Astrocyte (in vitro differentiated cells and primary cell): ENCODE measurements around the gene SH3RF1. TPM values are rescaled to one million over a fixed set of nuclear protein-coding genes. Genes with fewer than 3 reads are reported as not detected.
"Not testable (repeated sequence)": the region's sequence is repeated elsewhere in the genome, so short reads cannot be mapped to it uniquely, and the experiment has no call there.

Experiments
- DNase-seq: peaks from one replicate; pipeline ENCODE4 v3.0.0-alpha.2; 2010; ENCODE audit warnings: low read depth
- FAIRE-seq: peaks from 2 replicates; lab custom pipeline; 2011; peaks lifted over from hg19 to GRCh38; lab: Jason Lieb, UNC
- H2AFZ ChIP-seq: 2 replicates; pipeline ENCODE4 v1.6.0; 2012; ENCODE audit warnings: low read depth, low read length, inconsistent platforms
- H3K27ac ChIP-seq: 2 replicates; pipeline ENCODE4 v1.5.1; 2011; ENCODE audit warnings: low read depth, low read length, inconsistent platforms
- H3K27me3 ChIP-seq: 2 replicates; pipeline ENCODE4 v1.6.0; 2011; ENCODE audit warnings: low read length, inconsistent platforms; ENCODE audit not compliant: insufficient read depth
- H3K36me3 ChIP-seq: 2 replicates; pipeline ENCODE4 v1.5.1; 2011; ENCODE audit warnings: low read length, inconsistent platforms; ENCODE audit not compliant: insufficient read depth
- H3K4me1 ChIP-seq: 2 replicates; pipeline ENCODE4 v1.5.1; 2011; ENCODE audit warnings: low read length, inconsistent platforms; ENCODE audit not compliant: insufficient read depth
- H3K4me2 ChIP-seq: 2 replicates; pipeline ENCODE4 v1.6.0; 2012; ENCODE audit warnings: low read length, inconsistent platforms
- H3K4me3 ChIP-seq: 2 replicates; pipeline ENCODE4 v1.5.1; 2011; ENCODE audit warnings: low read depth, mild to moderate bottlenecking, low read length, inconsistent platforms; ENCODE audit not compliant: insufficient read depth
- H3K79me2 ChIP-seq: 2 replicates; pipeline ENCODE4 v1.6.0; 2012; ENCODE audit warnings: mild to moderate bottlenecking, low read length, inconsistent platforms; ENCODE audit not compliant: insufficient read depth
- H3K9ac ChIP-seq: 2 replicates; pipeline ENCODE4 v1.6.0; 2012; ENCODE audit warnings: mild to moderate bottlenecking, low read length, inconsistent platforms
- H3K9me3 ChIP-seq: 2 replicates; pipeline ENCODE4 v1.5.1; 2012; ENCODE audit warnings: low read depth, mild to moderate bottlenecking, low read length, inconsistent platforms; ENCODE audit not compliant: insufficient read depth
- H4K20me1 ChIP-seq: 2 replicates; pipeline ENCODE4 v1.6.0; 2012; ENCODE audit warnings: low read length, inconsistent platforms; ENCODE audit not compliant: insufficient read depth
- H3K27ac Mint-ChIP-seq: one replicate; pipeline ENCODE4 v1.8.0; 2021; ENCODE audit warnings: mild to moderate bottlenecking, mixed read lengths; ENCODE audit not compliant: unreplicated experiment
- H3K27me3 Mint-ChIP-seq: one replicate; pipeline ENCODE4 v1.8.0; 2021; ENCODE audit warnings: low read depth, mixed read lengths; ENCODE audit not compliant: unreplicated experiment
- H3K36me3 Mint-ChIP-seq: one replicate; pipeline ENCODE4 v1.8.0; 2021; ENCODE audit warnings: low read depth, mixed read lengths; ENCODE audit not compliant: unreplicated experiment
- H3K4me1 Mint-ChIP-seq: one replicate; pipeline ENCODE4 v1.8.0; 2021; ENCODE audit warnings: low read depth, mixed read lengths; ENCODE audit not compliant: unreplicated experiment
- H3K4me3 Mint-ChIP-seq: one replicate; pipeline ENCODE4 v1.8.0; 2021; ENCODE audit warnings: mild to moderate bottlenecking, moderate library complexity, mixed read lengths; ENCODE audit not compliant: unreplicated experiment
- H3K9me3 Mint-ChIP-seq: one replicate; pipeline ENCODE4 v1.8.0; 2021; ENCODE audit warnings: mild to moderate bottlenecking, mixed read lengths; ENCODE audit not compliant: unreplicated experiment
- CTCF ChIP-seq: IDR thresholded peaks from 2 replicates; pipeline ENCODE4 v1.5.1; 2011; ENCODE audit warnings: low read depth, mild to moderate bottlenecking, inconsistent platforms, low read length, moderate library complexity; ENCODE audit not compliant: insufficient read depth
- EZH2 ChIP-seq: IDR thresholded peaks from 2 replicates; pipeline ENCODE4 v1.6.1; 2012; ENCODE audit warnings: mild to moderate bottlenecking, low read length, inconsistent platforms; ENCODE audit not compliant: insufficient read depth
- total RNA-seq: library from RNA; stranded (reverse); gene quantifications from 2 replicates; pipeline ENCODE4 v1.2.1, GENCODE V29; 2021

SH3RF1 gene
- total RNA-seq, 1 donor from 2014 or later = 25.9 TPM

DNA sequence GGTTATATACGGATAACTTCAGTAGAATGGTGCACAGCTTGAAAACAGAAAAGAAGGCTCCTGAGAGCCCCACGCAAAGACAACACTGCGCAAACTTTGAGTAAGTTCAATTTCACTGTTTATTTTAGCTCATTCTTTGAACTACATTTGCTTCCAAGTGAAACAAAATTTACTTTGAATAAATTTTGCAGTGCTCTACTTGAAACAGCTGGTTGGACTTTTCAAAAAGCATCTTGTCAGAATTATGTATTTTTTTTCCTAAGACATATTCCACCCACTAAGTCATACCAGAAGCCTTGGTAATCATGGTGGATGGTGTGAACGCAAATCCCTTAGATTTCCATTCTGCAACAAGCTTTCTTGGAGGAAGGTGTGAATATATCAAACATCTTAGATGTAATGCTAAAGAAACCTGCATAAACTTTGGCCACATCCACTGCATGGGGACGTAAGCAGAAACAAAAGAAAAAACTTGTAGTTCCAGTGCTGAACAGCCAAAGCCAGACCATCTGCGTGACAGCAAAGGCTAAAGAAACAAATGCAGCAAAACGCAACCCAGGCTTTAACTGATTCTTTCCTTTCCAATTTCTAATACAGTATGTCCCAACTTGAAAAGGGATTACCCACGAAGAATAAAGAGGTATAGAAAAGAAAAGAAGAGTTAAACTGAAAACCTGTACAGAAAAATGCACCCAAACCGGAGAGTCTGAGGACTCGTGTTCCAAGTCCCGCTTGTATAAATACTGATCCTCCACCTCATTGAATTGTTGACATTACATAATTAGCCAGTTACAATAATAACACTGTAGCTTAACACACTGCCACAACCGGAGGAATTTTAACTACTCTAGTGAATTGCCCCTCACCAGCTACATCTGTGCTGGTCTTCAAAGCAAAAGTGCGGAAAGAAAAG lies 90.9 kb downstream of the SH3RF1 start:
- peaks cover 74% of the 10 kb centered on the region for H4K20me1 ChIP-seq
- H3K27ac Mint-ChIP-seq = no peak overlapping the region
- no peak overlapping the region for H2AFZ ChIP-seq
- peak overlapping the region; percentile 5 for H3K4me3 ChIP-seq
- peak overlapping the region; percentile 56 for H3K4me2 ChIP-seq
- TF ChIP-seq EZH2 (no peak), CTCF (no peak)
- H3K36me3 ChIP-seq = no peaks in the 10 kb centered on the region
- H3K4me1 ChIP-seq = peaks cover 7% of the 10 kb centered on the region
- H3K27me3 Mint-ChIP-seq = no peaks in the 10 kb centered on the region
- peak; percentile 38 for DNase-seq
- H3K79me2 ChIP-seq = peaks cover 93% of the 10 kb centered on the region
- peaks cover 3% of the 10 kb centered on the region for H3K9me3 Mint-ChIP-seq
- no peak overlapping the region for H3K27ac ChIP-seq
- H3K4me1 Mint-ChIP-seq = peaks cover 9% of the 10 kb centered on the region
- no peaks in the 10 kb centered on the region for H3K9me3 ChIP-seq
- peak overlapping the region; percentile 24 for H3K9ac ChIP-seq
- H3K36me3 Mint-ChIP-seq = no peaks in the 10 kb centered on the region
- no peak overlapping the region for H3K4me3 Mint-ChIP-seq
- no peaks in the 10 kb centered on the region for H3K27me3 ChIP-seq
- FAIRE-seq = no peak

DNA sequence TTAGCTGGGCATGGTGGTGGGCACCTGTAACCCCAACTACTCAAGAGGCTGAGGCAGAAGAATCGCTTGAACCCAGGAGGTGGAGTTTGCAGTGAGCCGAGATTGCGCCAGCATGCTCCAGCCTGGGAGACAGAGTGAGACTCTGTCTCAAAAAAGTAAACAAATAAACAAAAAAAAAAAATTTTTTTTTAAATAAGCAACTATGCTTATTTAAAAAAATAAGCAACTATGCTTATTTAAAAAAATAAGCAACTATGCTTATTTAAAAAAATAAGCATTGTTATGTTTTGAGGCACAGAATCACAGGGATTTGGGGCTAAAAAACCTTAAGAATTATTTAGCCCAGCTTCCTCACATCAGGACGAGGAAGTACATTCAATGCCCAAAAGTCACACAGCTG lies 92.7 kb downstream of the SH3RF1 start:
- not testable (repeated sequence) for H3K9me3 ChIP-seq, H2AFZ ChIP-seq, H3K4me1 Mint-ChIP-seq, H3K4me1 ChIP-seq, H3K9ac ChIP-seq, H3K4me2 ChIP-seq, H3K27ac ChIP-seq, H3K4me3 ChIP-seq, H3K9me3 Mint-ChIP-seq, H3K36me3 ChIP-seq, DNase-seq, H3K36me3 Mint-ChIP-seq, H3K27me3 Mint-ChIP-seq, H3K27me3 ChIP-seq, H3K4me3 Mint-ChIP-seq, H3K27ac Mint-ChIP-seq, FAIRE-seq
- Histone ChIP-seq H4K20me1 (peaks cover 73% of the 10 kb centered on the region), H3K79me2 (peaks cover 94% of the 10 kb centered on the region)

GRCh38 chr4:169175476-169175875 lies 95.3 kb downstream of the SH3RF1 start:
- Mint-ChIP-seq H3K27me3 (no peaks in the 10 kb centered on the region), H3K27ac (no peak overlapping the region), H3K9me3 (peaks cover 3% of the 10 kb centered on the region), H3K4me3 (no peak overlapping the region), H3K4me1 (peaks cover 9% of the 10 kb centered on the region), H3K36me3 (no peaks in the 10 kb centered on the region)
- Histone ChIP-seq H2AFZ (no peak overlapping the region), H3K9ac (no peak overlapping the region), H3K9me3 (no peaks in the 10 kb centered on the region), H3K79me2 (peaks cover 96% of the 10 kb centered on the region), H4K20me1 (peaks cover 79% of the 10 kb centered on the region), H3K4me1 (no peaks in the 10 kb centered on the region), H3K4me2 (no peak overlapping the region), H3K4me3 (no peak overlapping the region), H3K27me3 (no peaks in the 10 kb centered on the region), H3K27ac (no peak overlapping the region), H3K36me3 (no peaks in the 10 kb centered on the region)
- DNase-seq (no peak), FAIRE-seq (no peak)
- TF ChIP-seq CTCF (no peak), EZH2 (no peak)
